HG03039 (cell line): ENCODE data around the gene MYO18B.

Source experiments
- ATAC-seq: cut with Tn5 transposase; IDR thresholded peaks from one replicate; pipeline ENCODE4 v1.9.1; 2021; ENCODE audit warnings: mild to moderate bottlenecking, moderate library complexity; ENCODE audit not compliant: unreplicated experiment

The MYO18B gene

DNA sequence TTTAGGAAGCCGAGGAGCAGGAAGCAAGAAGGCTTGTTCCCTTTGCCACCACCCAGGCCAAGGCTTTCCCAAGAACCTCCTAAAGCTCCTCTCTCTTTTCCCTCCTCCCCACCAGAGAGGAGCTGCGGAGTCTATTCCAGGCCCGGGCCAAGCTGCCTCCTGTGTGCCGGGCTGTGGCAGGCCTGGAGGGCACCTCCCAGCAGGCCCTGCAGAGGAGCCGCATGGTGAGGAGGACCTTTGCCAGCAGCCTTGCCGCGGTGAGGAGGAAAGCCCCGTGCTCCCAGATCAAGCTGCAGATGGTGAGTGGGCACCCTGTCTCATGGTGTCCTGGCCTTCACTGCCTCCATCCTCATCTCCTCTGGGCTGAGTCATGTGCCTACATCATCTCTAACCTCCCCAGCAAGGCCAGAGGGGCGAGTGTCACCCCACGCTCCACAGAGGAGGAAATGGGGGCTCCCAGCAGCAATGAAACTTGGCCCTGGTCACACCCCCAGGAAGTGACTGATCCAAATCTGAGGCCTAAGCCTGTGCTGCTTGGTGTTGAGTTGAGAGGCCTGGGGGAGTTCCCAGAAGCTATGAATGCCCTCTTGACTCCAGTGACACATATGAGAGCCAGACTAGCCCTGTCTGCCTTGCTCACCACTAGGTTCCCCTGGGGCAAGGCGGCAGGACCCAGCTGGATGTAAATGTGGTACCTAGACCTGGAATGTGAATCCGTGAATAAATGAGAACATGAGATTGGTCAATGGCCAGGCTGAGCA is 104.2 kb downstream of the MYO18B start:
- no peak for ATAC-seq

DNA sequence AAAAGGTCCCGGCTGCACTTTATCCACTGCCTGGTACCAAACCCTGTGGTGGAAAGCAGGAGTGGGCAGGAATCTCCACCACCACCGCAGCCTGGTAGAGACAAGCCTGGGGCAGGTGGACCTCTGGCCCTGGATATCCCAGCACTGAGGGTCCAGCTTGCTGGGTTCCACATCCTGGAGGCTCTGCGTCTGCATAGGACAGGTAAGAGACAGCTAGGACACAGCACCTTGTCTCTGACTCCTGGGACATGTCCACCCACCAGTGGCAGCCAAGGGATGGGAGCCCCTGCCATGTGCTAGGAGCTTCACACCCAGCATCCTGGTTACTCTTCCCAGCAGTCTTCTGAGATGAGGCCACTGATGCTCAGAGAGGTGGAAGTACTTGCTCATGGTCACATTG is 105.5 kb downstream of the MYO18B start:
- ATAC-seq = no peak

DNA sequence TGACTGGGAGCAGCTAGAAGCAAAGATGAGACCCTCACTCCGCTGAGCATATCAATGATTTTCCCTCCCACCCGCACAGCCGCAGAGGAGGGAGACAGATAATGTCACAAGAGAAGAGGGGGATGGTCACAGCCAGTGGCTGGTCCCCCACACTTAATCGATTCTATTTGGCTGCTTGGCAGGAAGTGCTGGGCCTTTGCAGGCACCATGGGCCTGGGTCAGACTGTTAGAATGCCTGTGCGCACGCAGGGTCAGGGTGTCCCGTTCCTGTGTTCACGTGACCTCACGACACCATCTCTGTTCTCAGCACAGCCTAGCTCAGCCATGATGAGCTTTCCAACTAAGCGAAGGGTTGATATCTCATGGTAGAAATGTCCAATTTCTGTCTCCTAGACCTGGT is 107.0 kb downstream of the MYO18B start:
- ATAC-seq = no peak

DNA sequence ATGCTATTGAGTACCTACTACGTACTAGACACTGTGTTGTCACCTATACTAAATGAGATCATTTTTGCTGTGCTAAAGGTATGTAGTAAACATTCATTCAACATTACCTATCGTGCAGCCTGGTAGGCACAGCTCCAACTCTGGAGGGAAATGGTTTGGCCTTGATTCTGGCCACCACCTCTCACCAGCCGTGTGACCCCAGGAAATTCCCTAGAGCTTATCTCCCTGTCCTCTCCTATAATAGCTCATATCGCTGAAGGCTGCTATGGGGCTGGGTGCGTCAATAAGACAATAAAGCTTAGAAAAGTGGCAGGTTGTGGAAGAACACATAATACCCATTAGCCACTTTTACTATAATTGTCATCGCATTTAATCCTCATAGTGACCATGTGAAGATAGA is 107.5 kb downstream of the MYO18B start:
- ATAC-seq = no peak

DNA sequence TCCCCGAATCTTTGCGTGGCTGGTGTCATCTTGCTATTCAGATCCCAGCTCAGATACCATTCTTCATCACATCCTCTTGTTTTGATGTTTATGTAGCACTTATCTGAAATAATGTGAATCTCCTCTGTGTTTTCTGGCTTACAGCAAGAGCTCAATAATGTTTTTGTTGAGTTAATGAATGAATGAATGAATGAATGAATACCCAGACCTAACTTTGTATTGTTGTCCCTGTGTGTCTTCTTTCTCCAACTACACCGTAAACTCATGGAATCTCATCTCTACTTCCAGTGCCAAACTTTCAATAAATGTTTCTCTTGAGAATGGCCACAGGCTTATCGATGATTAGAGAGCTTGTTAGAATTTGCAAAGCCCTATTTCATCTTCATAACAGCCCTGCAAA is 110.2 kb downstream of the MYO18B start:
- ATAC-seq = no peak

DNA sequence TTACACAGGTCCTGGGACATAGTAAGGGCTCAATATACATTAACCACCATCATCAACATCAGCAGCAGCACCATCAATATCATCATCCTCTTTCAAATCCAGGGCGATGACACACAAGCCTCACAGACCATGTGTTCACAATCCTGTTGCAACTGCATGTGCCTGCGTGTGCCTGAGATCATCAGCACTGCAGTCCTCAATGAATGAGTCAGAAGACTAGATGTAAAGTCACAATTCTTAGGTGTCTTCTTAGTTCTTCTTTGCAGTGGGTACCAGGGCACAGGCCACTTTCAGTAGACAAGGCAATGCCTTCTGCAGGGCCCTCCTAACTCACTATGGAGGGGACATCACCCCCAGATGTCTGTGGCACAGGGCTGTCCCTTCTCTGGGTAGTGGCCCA is 111.1 kb downstream of the MYO18B start:
- no peak for ATAC-seq

DNA sequence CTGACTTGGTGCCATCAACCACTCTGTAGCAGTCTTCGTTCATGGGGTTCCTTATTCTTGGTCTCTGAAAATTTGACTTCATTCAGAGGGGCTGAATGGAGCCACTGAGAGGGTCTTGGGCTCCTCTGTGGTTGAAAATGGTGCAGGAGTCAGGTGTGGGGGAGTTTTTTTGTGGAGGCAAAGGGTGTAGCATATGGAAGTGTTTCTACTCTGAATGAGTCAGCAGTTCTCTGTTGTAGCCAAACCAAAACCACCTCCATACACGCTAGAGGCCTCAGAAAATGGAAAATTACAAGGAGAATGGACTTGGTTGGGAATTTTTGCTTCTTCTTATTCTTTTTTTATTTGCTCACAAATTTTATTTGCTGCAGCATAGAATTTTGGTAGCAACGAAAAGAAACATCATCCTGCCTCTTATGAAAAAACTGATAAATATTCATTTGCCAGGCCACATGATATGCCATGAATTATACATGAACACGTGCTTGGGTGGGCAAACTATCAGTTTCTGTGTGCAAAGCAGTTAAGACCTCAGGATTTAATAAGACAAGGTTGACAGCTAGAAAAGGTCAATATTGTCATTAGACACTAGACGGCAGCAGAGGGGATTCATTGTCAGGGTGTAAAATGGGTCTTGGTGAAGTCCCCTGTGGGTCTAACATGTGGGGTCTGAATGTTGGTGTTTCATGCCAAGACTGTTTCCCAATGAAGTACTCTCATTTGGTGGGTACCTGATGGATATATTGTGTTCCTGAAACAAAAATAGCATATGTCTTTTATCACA is 111.7 kb downstream of the MYO18B start:
- ATAC-seq = no peak

DNA sequence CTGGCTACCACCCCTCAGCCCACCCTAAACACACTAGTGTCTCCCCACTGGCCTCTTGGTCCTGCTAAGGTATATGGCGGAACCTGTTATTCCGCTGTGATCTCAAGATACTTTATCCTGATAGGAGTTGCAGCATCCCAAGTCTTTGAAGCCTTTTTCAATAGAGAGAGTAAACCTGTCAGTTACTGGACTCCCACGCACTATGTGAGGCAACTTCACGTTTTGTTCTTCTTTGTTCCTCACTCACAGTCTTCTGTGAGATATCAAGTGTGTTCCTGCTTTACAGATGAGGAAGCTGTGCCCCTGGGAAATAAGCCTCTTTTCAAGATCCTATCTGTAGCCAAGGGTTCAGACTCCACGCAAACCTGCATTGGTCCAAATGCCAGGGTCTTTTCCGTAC is 127.8 kb downstream of the MYO18B start:
- no peak for ATAC-seq

DNA sequence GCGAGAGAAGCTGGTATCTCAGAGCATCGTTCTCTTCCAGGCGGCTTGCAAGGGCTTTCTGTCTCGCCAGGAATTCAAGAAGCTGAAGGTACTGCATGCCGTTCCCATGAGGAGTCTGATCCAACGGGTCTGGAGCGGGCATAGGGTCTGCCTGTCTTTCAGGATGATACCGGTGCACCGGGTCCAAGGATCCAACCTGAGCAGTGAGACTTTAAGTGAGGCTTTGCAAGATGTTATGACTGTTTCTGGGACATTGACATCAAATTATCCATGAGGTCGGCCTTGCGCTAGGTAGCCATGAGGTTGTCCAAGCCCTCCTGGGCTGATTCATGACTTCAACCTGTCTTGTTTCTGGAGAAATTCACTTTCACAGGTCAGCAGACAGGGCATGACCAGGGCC is 132.3 kb downstream of the MYO18B start:
- no peak for ATAC-seq

DNA sequence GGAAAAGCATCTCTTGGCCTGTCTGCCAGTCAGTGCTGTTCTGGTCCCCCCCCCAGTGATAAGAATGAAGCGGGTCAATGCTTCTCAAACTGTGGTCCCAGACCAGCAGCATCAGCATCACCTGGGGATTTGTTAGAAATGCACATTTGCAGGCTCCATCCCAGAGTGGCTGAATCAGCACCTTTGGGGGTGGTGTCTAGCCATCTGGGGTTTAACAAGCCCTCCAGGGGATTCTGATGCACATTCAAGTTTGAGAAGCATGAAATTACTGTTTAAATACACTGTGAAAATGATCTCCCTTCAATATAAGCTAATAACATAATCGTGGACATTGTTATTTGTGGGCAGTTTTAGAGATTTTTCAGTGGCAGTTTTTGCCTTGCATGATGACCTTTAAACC is 133.5 kb downstream of the MYO18B start:
- no peak for ATAC-seq

DNA sequence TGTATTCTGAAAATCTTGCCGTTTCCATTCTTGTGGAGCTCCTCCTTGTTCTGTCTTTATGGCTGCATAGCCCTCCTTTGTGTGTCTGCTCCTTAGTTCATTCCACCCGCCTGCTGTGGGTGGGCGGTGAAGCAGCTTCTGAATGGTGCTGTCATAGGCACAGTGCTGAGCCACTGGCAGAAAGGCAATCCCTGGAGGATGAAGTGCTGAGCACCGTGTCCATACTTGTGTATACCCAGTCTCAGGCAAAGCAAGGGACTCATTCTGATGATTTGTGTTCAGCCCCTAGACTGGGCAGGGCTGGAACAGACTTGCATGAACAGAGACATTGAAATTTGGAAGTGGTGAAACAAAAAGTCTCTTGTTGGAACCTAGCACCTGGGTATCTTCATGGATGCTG is 134.9 kb downstream of the MYO18B start:
- no peak for ATAC-seq

DNA sequence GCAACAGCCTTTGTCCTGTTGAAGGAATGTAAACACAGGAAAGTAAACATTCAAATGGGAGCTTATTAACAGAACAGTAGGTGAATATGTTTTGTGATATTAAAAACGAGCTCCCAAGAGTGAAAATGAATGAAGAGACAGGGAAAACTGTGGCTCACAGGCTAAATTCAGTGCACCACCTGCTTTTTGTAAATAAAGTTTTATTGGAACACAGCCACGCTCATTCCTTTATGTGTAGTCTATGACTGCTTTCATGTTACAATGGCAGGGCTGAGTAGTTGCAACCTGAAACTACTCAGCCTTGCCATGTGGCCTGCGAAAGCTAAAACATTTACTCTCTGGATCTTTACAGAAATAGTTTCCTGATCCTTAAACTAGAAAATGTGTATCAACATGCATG is 136.9 kb downstream of the MYO18B start:
- ATAC-seq = no peak

DNA sequence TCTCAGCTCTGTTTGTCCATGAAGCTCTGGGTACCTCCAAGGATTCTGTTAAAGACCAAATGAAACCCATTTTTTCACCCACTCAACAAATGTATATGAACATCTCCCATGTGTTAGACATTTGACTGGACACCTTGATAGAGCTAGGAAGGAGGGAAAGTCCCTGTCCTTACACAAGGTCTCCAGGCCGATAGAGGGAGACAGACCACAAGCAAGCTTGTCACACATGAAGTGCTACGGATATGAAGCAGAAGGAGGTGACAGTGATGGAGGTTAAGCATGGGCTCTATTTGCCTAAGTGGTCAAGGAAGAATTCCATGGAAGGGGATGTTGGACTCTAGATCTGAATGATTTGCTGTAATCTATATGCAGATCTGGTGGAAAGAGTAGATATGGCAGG is 138.5 kb downstream of the MYO18B start:
- ATAC-seq = no peak

DNA sequence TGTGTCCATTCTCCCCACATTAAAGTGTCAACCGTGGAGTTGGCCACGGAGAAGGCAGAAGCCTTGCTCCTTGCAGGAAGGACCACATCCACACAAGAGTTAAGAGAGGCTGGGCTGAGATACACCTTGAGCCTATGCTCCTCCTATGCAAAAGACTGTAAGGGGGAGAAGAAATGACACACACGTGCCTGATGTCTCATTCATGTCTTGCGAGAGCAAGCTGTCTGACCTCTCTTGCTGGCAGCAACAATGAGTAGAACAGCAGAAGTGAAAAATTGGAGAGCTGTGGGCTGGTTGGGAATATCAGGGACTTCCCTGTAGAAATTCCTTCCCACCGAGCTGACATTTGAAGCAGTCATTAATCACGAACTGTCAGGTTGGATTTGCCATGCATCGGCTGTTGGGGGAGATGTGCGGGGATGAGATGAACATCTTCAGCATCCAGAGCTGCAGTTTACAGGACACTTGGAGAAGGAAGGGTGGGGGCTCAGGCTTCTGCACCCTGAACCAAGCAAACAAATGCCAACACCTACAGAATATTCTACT is 139.3 kb downstream of the MYO18B start:
- no peak for ATAC-seq

DNA sequence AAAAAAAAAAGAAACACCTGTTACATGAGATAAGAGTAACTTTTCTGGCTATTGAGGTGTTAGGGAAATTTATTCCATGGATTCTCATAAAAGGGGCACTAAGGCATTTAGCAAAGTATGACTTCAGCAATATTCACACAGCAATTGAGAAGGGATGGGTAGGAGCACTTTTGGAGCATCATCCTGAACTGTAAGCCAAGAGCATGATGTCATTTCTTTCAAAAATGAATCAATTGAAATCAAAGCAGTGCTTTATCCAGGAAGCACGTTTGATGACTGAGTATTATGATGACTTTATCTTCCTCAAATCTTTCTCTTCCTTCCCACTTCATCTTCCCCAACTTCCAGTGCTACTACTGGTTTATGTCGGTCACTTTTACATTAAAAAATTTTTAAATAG is 140.4 kb downstream of the MYO18B start:
- no peak for ATAC-seq

DNA sequence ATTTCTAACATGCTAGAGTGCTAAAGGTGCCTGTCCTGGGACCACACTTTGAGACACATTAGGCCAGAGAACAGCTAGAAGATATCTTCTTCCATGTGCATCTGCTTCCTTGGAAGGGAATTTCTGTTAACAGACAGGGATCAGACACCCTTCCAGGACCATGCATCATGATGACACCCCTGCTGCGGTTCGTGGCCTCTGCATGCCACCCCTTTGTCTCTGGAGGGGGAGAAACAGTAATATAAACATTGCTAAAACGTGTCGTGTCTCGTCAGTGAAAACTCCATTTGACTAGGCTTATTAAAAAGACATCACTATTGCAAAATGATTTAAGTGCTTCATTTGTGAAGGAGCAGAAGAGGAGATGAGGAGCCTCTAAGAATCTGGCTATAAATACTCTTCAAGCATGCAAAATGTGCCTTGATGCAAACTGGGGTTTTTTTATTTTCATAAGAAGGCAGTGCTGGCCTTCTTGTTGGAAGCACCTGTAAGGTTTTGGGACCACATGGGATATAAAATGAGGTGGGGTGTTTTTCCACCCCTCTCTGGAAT is 141.6 kb downstream of the MYO18B start:
- ATAC-seq = no peak

DNA sequence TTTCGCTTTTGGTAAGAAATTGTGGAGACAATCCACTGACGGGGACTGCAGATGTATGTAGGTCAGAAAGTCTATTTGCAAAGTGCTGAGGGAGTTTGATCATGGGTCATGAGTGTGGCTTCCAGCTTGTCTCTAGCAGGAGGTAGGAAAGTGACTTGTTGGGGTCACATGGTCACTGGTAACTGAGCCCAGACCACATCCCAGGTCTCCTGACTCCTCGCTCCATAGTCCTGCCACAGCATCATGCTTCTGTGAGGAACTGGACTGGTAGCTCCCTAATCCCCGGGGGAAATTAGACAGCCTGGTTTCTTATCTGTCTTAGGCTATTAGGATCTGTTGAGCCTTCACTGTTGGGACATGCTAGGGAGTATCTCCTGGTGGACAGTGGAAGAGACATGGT is 142.1 kb downstream of the MYO18B start:
- no peak for ATAC-seq

DNA sequence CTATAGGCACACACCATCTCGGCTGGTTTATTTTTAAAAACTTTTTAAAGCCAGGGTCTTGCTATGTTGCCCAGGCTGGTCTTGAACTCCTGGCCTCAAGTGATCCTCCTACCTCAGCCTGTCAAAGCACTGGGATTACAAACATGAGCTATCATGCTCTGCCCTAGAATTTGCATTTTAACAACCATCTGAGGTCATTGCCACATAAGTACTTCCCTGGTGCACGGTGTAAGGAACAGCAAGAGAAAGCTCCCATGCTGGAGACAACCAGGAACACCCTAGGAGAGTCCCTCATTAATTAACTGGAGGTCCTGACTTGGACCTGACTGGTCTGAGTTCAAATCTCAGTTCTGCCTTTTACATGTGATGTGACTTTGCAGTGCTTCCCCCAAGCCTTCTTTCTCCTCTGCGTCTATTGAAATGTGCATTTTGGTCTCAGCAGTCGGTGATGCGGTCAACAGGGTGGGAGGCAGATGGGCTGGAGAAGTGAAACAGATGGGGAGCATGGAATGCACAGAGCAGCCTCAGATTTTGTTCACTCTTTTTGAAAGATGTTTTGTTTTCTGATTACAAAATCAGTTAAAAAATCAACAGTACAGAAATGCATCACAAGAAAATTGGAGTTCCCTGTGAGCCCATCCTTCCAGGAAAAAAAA is 146.5 kb downstream of the MYO18B start:
- ATAC-seq = no peak

DNA sequence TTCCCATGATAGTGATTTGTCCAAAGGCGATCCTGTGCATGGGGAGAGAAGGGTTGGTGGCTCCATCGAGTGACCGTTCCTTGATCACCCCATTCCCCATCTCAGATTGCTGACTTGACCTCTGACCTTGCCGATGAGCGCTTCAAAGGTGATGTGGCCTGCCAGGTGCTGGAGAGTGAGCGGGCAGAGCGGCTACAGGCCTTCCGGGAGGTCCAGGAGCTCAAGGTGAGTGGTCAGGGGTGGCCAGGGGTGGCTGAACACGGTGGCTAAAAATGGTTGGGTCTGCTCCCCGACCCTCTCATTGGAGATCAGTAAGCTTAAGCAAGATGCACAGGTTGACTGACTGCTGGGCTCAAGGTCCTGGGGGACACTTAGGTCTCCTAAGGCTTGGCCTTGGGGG is 148.7 kb downstream of the MYO18B start:
- ATAC-seq = no peak

DNA sequence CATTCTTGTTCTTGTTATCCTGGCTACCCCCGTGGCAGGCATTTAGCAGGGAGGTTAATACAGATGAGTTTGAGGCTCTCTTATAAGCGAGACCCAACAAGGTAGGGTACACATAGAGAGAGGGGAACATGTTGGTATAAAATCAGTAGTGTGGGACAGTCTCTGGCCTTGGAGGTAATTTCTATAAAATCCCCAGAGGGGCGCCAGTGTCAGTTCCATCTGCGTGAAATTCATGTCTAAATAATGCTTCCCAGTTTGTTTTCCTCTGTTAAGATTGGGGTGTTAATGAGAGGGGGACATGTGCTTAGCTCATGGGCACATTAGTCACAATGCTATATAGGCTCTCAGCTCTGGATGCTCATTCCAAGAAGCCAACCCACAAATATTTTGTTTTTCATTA is 150.7 kb downstream of the MYO18B start:
- ATAC-seq = no peak

DNA sequence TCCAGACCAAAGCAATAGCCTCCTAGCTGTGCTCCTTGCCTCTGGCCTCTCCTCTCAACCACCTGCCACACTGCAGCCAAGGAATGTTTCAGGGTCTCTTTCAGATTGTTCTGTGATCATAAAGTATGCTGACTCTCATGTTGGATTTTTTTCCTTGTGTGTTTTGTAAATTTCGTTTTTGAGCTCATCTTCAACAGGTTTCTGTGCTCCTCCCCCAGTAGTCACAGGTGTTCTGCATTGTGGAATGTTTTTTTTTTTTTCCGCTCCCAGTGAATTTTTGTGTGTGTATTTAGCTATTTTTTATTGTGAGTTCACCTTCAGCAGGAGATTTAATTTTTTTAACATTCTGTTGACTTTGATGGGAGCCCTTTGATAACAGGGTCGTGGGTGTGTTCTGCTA is 153.7 kb downstream of the MYO18B start:
- ATAC-seq = no peak
